Ovary (tissue), 9 donors: Measurements from ENCODE around the gene SLC7A10. TPM values are rescaled to one million over a fixed set of nuclear protein-coding genes. Genes with fewer than 3 reads are reported as not detected.

Experiments
- DNase-seq, 5 donors: peaks; one replicate each; pipeline ENCODE4 v3.0.0-alpha.2; 2019 to 2020
- H3K27ac ChIP-seq, 2 donors: fragments of 200-600 bp; one replicate each; pipeline versions ENCODE4 v1.5.1 to v1.8.0; 2019 to 2022
- H3K27me3 ChIP-seq: fragments of 200-600 bp; one replicate; pipeline ENCODE4 v1.8.0; 2022
- H3K36me3 ChIP-seq: fragments of 200-600 bp; sonication (generic); one replicate; pipeline ENCODE4 v1.5.1; 2019
- H3K4me1 ChIP-seq: one replicate; pipeline ENCODE4 v1.8.1; 2013; ENCODE audit warnings: mild to moderate bottlenecking, moderate library complexity; ENCODE audit not compliant: insufficient read depth
- H3K4me3 ChIP-seq: fragments of 200-600 bp; sonication (generic); one replicate; pipeline ENCODE4 v1.5.1; 2017
- H3K9me3 ChIP-seq, 2 donors: fragments of 200-600 bp in 1 of 2; sonication (generic) in 1 of 2; one replicate each; pipeline versions ENCODE4 v1.5.1 to v1.8.1; 2013 to 2019; ENCODE audit warnings: mild to moderate bottlenecking in 1 of 2, moderate library complexity in 1 of 2
- EP300 ChIP-seq: sonication (generic); formaldehyde crosslinking; IDR thresholded peaks from one replicate; pipeline ENCODE4 v1.6.1; 2017; ENCODE audit warnings: antibody characterized with exemption
- POLR2A ChIP-seq: fragments of 450-650 bp; IDR thresholded peaks from one replicate; pipeline ENCODE4 v1.6.1; 2017; ENCODE audit warnings: antibody characterized with exemption, mild to moderate bottlenecking, moderate library complexity
- WGBS, 3 donors: extraction: QIAGEN DNeasy Blood & Tissue Kit in 1 of 3; methylation state at CpG; one replicate each; pipeline versions ENCODE4 v1.1.5 to v1.1.7; 2013 to 2017; 5-methylcytosine and 5-hydroxymethylcytosine counted together
- intact Hi-C, 4 donors: fragments of 100-400 bp; cut with DNase I; formaldehyde crosslinking; loops; one replicate each; pipeline versions ENCODE4 v1.11.0 to v1.15.1; 2022 to 2023
- polyA plus RNA-seq, 2 donors: library from polyadenylated mRNA; stranded (reverse); fragments of 200-250 nt in 1 of 2; fragments of 350-450 nt in 1 of 2; fragmentation: Illumina TruSeq in 1 of 2; extraction: RNeasy Lipid Tissue Mini Kit (QIAGEN cat#74804) in 1 of 2; gene quantifications; one replicate each; pipeline ENCODE4 v1.2.3, GENCODE V29; 2013 to 2014
- total RNA-seq, 7 donors: library from RNA; depleted of rRNA in 2 of 7; stranded (reverse); fragments of >200 nt in 2 of 7; fragmentation: NEBNext Ultra II Directional in 3 of 7; extraction: Animal tissue kit (Norgen Biotek cat#: 25700) in 3 of 7; gene quantifications; one replicate each; pipeline versions ENCODE4 v1.1.0 to v1.2.4, GENCODE V29; 2016 to 2023
- TF ChIP-seq, protein P1 (sequence below), 3 donors: fragments of 450-650 bp in 2 of 3; fragments of 200-600 bp in 1 of 3; IDR thresholded peaks; one replicate each; pipeline versions ENCODE4 v1.5.1 to v1.8.0; 2016 to 2022; ENCODE audit warnings: antibody characterized with exemption in 3 of 3, mild to moderate bottlenecking in 1 of 3
- donor health status: DM: no; HTN: no; CAD: no; lungs with moderate emphysema.
- donor health status: DM: no; HTN: no; CAD: no.
- donor health status: Bipolar disorder and iron deficiency.
- donor health status: DM: yes; HTN: yes; CAD: no.
- donor health status: DM: no; HTN: no; CAD: no.
- donor health status: DM: yes; HTN: yes; CAD: no.

The SLC7A10 gene
- total and polyA plus RNA-seq, 9 donors: not detected

DNA sequence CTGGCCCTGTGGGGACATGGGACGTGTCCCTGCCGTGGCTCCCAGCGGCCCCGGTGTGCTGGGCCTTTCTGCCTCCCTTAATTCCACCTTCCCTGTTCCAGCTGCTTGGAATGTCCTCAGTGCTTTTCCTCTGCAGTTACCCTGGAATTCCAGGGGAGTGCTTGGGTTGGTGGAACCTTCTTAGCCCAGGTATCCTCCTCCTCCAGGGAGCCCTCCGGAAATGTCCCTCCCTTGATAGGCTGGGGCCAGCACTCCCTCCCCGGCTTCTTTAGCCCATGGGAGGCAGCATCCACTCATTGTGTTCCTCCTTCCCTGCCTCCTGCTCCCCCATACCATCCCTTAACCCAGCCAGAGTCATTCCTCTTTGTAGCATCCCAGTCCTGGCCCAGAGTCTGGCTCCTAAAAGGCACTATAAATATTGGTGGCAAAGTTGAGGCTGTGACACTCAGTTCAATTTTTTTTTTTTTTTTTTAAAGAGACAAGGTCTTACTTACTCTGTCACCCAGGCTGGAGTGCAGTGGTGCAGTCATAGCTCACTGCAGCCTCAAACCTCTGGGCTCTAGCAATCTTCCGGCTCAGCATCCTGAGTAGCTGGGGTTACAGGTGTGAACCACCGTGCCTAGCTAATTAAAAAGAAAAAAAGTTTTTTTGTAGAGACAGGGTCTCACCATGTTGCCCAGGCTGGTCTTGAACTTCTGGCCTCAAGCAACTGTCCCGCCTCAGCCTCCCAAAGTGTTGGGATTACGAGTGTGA, 13.7 kb upstream of the SLC7A10 start:
- no peak for DNase-seq
- Histone ChIP-seq H3K36me3 (no peaks in the 10 kb centered on the region), H3K4me3 (no peak overlapping the region), H3K4me1 (no peaks in the 10 kb centered on the region), H3K27me3 (no peaks in the 10 kb centered on the region), H3K9me3 (no peaks in the 10 kb centered on the region), H3K27ac (no peak overlapping the region)
- TF ChIP-seq EP300 (no peak), POLR2A (no peak)
- TF ChIP-seq, protein P1, sequence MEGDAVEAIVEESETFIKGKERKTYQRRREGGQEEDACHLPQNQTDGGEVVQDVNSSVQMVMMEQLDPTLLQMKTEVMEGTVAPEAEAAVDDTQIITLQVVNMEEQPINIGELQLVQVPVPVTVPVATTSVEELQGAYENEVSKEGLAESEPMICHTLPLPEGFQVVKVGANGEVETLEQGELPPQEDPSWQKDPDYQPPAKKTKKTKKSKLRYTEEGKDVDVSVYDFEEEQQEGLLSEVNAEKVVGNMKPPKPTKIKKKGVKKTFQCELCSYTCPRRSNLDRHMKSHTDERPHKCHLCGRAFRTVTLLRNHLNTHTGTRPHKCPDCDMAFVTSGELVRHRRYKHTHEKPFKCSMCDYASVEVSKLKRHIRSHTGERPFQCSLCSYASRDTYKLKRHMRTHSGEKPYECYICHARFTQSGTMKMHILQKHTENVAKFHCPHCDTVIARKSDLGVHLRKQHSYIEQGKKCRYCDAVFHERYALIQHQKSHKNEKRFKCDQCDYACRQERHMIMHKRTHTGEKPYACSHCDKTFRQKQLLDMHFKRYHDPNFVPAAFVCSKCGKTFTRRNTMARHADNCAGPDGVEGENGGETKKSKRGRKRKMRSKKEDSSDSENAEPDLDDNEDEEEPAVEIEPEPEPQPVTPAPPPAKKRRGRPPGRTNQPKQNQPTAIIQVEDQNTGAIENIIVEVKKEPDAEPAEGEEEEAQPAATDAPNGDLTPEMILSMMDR (IDR thresholded peaks at IDR 0.05): no peak
- intact Hi-C loops: loop anchor here in 3 of 4 donors (5.0 kb wide), 2 partner anchors 168 to 533 kb away; no protein-coding TSS in a partner anchor
- WGBS, 3 donors: 76 to 83% (median 79%) methylated on average over 10 of the region's 10 CpGs

DNA sequence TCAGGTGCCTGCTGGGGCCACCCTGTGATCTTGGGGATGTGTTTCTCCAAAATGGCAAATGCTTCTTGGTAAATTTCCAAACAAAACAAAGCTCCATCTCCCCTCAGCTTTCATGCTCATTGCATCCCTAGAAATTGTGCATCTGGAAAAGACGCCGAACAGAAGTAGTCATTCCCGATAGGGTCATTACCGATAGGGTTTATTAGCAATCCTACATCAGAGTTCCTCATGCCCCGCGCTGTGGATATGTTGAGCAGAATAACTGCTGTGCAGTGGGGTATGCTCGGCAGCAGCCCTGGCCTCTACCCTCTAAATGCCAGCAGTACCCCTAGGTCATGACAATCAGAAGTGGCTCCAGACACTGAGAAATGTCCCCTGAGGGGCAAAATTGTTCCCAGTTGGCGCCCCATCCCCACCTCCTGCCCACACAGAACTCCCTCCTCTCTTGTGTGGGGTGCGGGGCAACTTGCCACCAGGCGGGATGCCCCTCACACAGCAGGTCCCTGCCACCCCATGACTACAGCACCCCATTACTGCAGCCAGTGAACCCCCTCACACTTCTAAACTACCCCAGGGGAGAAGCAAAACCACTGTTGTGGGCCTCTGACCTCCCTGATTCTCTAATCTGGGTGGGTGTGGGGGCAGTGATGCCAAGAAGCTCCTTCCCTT, 13.0 kb upstream of the SLC7A10 start:
- intact Hi-C loops: loop anchor here in 3 of 4 donors (5.0 kb wide), 2 partner anchors 169 to 534 kb away; no protein-coding TSS in a partner anchor
- Histone ChIP-seq H3K36me3 (no peaks in the 10 kb centered on the region), H3K9me3 (no peaks in the 10 kb centered on the region), H3K27ac (no peak overlapping the region), H3K4me1 (no peaks in the 10 kb centered on the region), H3K27me3 (no peaks in the 10 kb centered on the region), H3K4me3 (no peak overlapping the region)
- no peak for DNase-seq
- 68 to 77% (median 69%) methylated on average over 10 of the region's 10 CpGs for WGBS, 3 donors
- TF ChIP-seq, protein P1 (IDR thresholded peaks at IDR 0.05): no peak
- TF ChIP-seq POLR2A: no peak
- TF ChIP-seq EP300: no peak

DNA sequence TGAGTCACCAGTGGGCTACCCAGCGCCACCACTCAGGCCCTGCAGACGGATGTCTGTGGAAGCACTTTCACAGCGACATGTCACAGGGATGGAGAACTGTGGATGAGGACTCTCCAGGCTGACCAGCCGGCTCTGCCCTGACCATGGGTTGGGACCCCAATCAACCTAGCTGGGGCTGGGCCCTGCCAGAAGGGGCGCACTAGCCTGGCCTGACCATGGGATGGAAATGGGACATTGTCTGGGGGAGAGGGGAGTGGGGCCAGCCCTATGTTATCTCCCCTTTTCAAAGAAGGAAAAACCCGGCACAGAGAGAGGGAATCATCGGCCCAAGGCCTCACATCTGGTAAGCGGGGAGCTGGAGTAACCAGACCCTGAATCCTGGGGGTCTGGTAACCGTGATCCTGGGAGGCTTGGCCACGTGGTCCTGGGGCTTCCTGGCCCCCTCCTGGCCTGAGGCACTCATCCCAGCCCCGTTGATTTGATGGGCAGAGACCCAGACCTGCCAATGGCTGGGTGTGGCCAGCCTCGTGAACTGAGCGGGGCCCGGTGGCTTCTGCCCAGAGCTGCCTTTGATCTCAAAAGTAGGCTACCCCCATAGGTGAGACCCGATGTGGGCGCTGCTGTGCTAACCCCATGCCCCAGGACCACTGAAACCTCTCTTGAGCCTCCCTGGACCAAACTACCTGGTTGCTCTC, 11.2 kb upstream of the SLC7A10 start:
- DNase-seq: no peak
- H3K27ac ChIP-seq: no peak overlapping the region
- no peaks in the 10 kb centered on the region for H3K9me3 ChIP-seq
- TF ChIP-seq, protein P1 (IDR thresholded peaks at IDR 0.05): no peak
- TF ChIP-seq EP300: no peak
- no peak for TF ChIP-seq POLR2A
- no peaks in the 10 kb centered on the region for H3K4me1 ChIP-seq
- 77 to 84% (median 79%) methylated on average over 16 of the region's 16 CpGs for WGBS, 3 donors
- H3K27me3 ChIP-seq: no peaks in the 10 kb centered on the region
- H3K4me3 ChIP-seq: no peak overlapping the region
- H3K36me3 ChIP-seq: no peaks in the 10 kb centered on the region
- intact Hi-C loops: loop anchor here (1.0 to 5.0 kb wide), 3 partner anchors 170 to 535 kb away; no protein-coding TSS in a partner anchor

DNA sequence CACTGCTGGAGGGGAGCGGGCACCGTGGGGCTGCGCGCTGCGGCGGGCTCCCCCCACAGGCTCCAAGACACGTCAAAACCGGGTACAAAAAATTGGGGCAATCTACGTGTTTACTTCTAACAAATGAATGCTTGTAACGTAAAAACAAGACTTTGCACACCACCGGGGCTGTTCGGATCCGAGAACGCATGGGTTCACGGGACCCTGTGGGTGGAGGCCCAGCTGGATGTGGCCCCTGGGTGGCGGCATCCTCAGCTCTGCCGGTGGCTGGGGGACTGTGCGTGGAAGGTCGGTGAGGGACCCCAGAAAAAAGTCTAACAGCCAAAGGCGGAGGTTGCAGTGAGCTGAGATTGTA, 10.3 kb upstream of the SLC7A10 start:
- H3K4me1 ChIP-seq: no peaks in the 10 kb centered on the region
- H3K9me3 ChIP-seq: no peaks in the 10 kb centered on the region
- TF ChIP-seq EP300 (no peak), POLR2A (no peak)
- TF ChIP-seq, protein P1 (IDR thresholded peaks at IDR 0.05): no peak
- no peaks in the 10 kb centered on the region for H3K36me3 ChIP-seq
- no peaks in the 10 kb centered on the region for H3K27me3 ChIP-seq
- WGBS, 3 donors: 89 to 92% (median 91%) methylated on average over 20 of the region's 20 CpGs
- H3K27ac ChIP-seq: no peak overlapping the region
- no peak for DNase-seq
- intact Hi-C loops: loop anchor here (1.0 to 5.0 kb wide), 3 partner anchors 171 to 536 kb away; no protein-coding TSS in a partner anchor
- no peak overlapping the region for H3K4me3 ChIP-seq
